NAMALWA (cell line): Measurements from ENCODE around the gene HMX1.

ENCODE experiments used
- DNase-seq: peaks from one replicate; pipeline ENCODE4 v3.0.0-alpha.2; 2015; ENCODE audit warnings: low spot score

HMX1 gene

GRCh38 chr4:8819473-8820177 is 52.0 kb downstream of the HMX1 start:
- DNase-seq, result no peak

GRCh38 chr4:8819019-8819418 is 52.6 kb downstream of the HMX1 start:
- no peak for DNase-seq

GRCh38 chr4:8818063-8818881 is 53.4 kb downstream of the HMX1 start:
- DNase-seq, result no peak

DNA sequence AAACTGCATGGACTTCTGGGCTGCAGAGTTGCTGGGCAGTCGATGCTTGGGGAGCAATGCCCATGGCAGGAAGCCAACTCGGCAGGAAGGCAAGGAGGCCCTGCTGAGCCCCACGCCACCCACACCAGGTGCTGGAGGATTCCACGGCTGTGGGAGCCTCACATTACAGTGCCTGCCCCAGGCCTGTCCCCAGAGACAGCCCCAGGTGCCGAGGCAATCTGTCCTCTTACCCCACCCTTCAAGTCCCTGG is 53.9 kb downstream of the HMX1 start:
- no peak for DNase-seq

- DNase-seq, result no peak
Measured at GRCh38 chr4:8817096-8817812, 54.4 kb downstream of the HMX1 start.
